Omental fat pad (tissue), 4 donors: ENCODE measurements around the gene UAP1L1. TPM values are rescaled to one million over a fixed set of nuclear protein-coding genes. Genes with fewer than 3 reads are reported as not detected.

Source experiments
- ATAC-seq: fragments of 150-250 bp; one replicate; pipeline ENCODE4 v1.9.1; 2016; ENCODE audit warnings: mild to moderate bottlenecking, moderate library complexity; ENCODE audit not compliant: low FRiP score
- DNase-seq: peaks from one replicate; pipeline ENCODE4 v3.0.0-alpha.2; 2019; ENCODE audit warnings: low spot score
- CTCF ChIP-seq, 3 donors: fragments of 450-650 bp; IDR thresholded peaks; one replicate each; pipeline ENCODE4 v1.5.1; 2016 to 2017; ENCODE audit warnings: antibody characterized with exemption in 3 of 3, mild to moderate bottlenecking in 3 of 3, moderate library complexity in 2 of 3
- total RNA-seq, 4 donors: library from RNA; depleted of rRNA; stranded (reverse); fragments of >200 nt; gene quantifications; one replicate each; pipeline ENCODE4 v1.1.0, GENCODE V29; 2016

UAP1L1 gene
- total RNA-seq, 4 donors from 2014 or later, result 5.2 to 12.8 (median 9.7) TPM

GRCh38 chr9:137053944-137054931 is 23.1 kb upstream of the UAP1L1 start, which contains the start of gene ENTPD2:
TSS of gene ENTPD2 (minus strand) at chr9:137054061. CDS start at chr9:137053997, 64 bp downstream.
- no peak for DNase-seq
- peak; percentile 69 for ATAC-seq
- no peak for TF ChIP-seq CTCF (IDR thresholded peaks at IDR 0.05)

- no peak for TF ChIP-seq CTCF (IDR thresholded peaks at IDR 0.05)
- no peak for DNase-seq
- no peak for ATAC-seq
These were observed 22.4 kb upstream of the UAP1L1 start for GRCh38 chr9:137054932-137055384.

- peak; percentile 55 for ATAC-seq
- no peak for DNase-seq
These were observed 21.6 kb upstream of the UAP1L1 start for GRCh38 chr9:137055385-137056364.

GRCh38 chr9:137056739-137057415 is 20.4 kb upstream of the UAP1L1 start:
- DNase-seq (no peak), ATAC-seq (no peak)
- TF ChIP-seq CTCF (IDR thresholded peaks at IDR 0.05), result no peak

More at GRCh38 chr9:137055385-137056364, 21.6 kb upstream of the UAP1L1 start:
- TF ChIP-seq CTCF (IDR thresholded peaks at IDR 0.05), result no peak

- TF ChIP-seq CTCF (IDR thresholded peaks at IDR 0.05), result no peak
- ATAC-seq (no peak), DNase-seq (no peak)
These were observed 19.8 kb upstream of the UAP1L1 start for GRCh38 chr9:137057545-137057944.

GRCh38 chr9:137058521-137059234 is 18.6 kb upstream of the UAP1L1 start:
- DNase-seq (no peak), ATAC-seq (no peak)
- TF ChIP-seq CTCF (IDR thresholded peaks at IDR 0.05), result no peak
